Measurements from ENCODE around the gene WDR33. TPM values are rescaled to one million over a fixed set of nuclear protein-coding genes. Genes with fewer than 3 reads are reported as not detected.

WDR33 gene
- total RNA-seq, 2 donors from 2014 or later: 76.3 to 82.5 TPM

- no peak for DNase-seq
- H3K9me3 ChIP-seq (ENCODE audit: control insufficient read depth, low read length): no peaks in the 10 kb centered on the region
- H3K4me1 ChIP-seq (ENCODE audit: control insufficient read depth, insufficient read depth, low read length): no peaks in the 10 kb centered on the region
- no peak overlapping the region for H3K4me3 ChIP-seq (ENCODE audit: low read length)
- H3K36me3 ChIP-seq (ENCODE audit: control insufficient read depth, insufficient read depth, low read length): peaks cover 15% of the 10 kb centered on the region
- peaks cover 18% of the 10 kb centered on the region for H3K36me3 Mint-ChIP-seq (ENCODE audit: low read depth)
- no peaks in the 10 kb centered on the region for H3K9me3 Mint-ChIP-seq
- H3K9ac ChIP-seq (ENCODE audit: extremely low read depth, low read length, poor library complexity, severe bottlenecking): no peak overlapping the region
- peak; percentile 17 for TF ChIP-seq CTCF (conservative IDR thresholded peaks at IDR 0.05)
- H3K27ac ChIP-seq (ENCODE audit: low read depth, low read length): no peak overlapping the region
- WGBS, 2 experiments (ENCODE audit: insufficient coverage in 1 of 2, insufficient read length in 1 of 2): 87 to 91% methylated on average over 14 to 20 of the region's 20 CpGs
- no peaks in the 10 kb centered on the region for H3K27me3 Mint-ChIP-seq (ENCODE audit: insufficient read depth)
- no peaks in the 10 kb centered on the region for H3K27me3 ChIP-seq (ENCODE audit: control insufficient read depth, insufficient read depth, low read length, poor library complexity, severe bottlenecking)
- H3K4me1 Mint-ChIP-seq: no peaks in the 10 kb centered on the region
- no peak overlapping the region for H3K4me3 Mint-ChIP-seq
- H3K27ac Mint-ChIP-seq: no peak overlapping the region
Observed at GRCh38 chr2:127841466-127842178, 30.7 kb upstream of the WDR33 start.

GRCh38 chr2:127840893-127841292 is 29.9 kb upstream of the WDR33 start:
- peaks cover 13% of the 10 kb centered on the region for H3K36me3 Mint-ChIP-seq (ENCODE audit: low read depth)
- peaks cover 10% of the 10 kb centered on the region for H3K36me3 ChIP-seq (ENCODE audit: control insufficient read depth, insufficient read depth, low read length)
- no peaks in the 10 kb centered on the region for H3K9me3 Mint-ChIP-seq
- H3K4me3 ChIP-seq (ENCODE audit: low read length): no peak overlapping the region
- no peaks in the 10 kb centered on the region for H3K9me3 ChIP-seq (ENCODE audit: control insufficient read depth, low read length)
- H3K9ac ChIP-seq (ENCODE audit: extremely low read depth, low read length, poor library complexity, severe bottlenecking): no peak overlapping the region
- no peak overlapping the region for H3K27ac Mint-ChIP-seq
- no peaks in the 10 kb centered on the region for H3K27me3 ChIP-seq (ENCODE audit: control insufficient read depth, insufficient read depth, low read length, poor library complexity, severe bottlenecking)
- H3K27ac ChIP-seq (ENCODE audit: low read depth, low read length): no peak overlapping the region
- 75 to 90% methylated on average over 4 of the region's 4 CpGs for WGBS, 2 experiments (ENCODE audit: insufficient coverage in 1 of 2, insufficient read length in 1 of 2)
- no peak for DNase-seq
- no peak overlapping the region for H3K4me3 Mint-ChIP-seq
- no peaks in the 10 kb centered on the region for H3K4me1 Mint-ChIP-seq
- H3K4me1 ChIP-seq (ENCODE audit: control insufficient read depth, insufficient read depth, low read length): no peaks in the 10 kb centered on the region
- TF ChIP-seq CTCF (conservative IDR thresholded peaks at IDR 0.05): no peak
- no peaks in the 10 kb centered on the region for H3K27me3 Mint-ChIP-seq (ENCODE audit: insufficient read depth)

GRCh38 chr2:127834951-127835350 is 24.0 kb upstream of the WDR33 start:
- Mint-ChIP-seq H3K4me3 (no peak overlapping the region), H3K27me3 (ENCODE audit: insufficient read depth) (peaks cover 2% of the 10 kb centered on the region), H3K27ac (no peak overlapping the region), H3K9me3 (no peaks in the 10 kb centered on the region), H3K36me3 (ENCODE audit: low read depth) (no peaks in the 10 kb centered on the region), H3K4me1 (no peaks in the 10 kb centered on the region)
- Histone ChIP-seq H3K9ac (ENCODE audit: extremely low read depth, low read length, poor library complexity, severe bottlenecking) (no peak overlapping the region), H3K4me1 (ENCODE audit: control insufficient read depth, insufficient read depth, low read length) (no peaks in the 10 kb centered on the region), H3K27me3 (ENCODE audit: control insufficient read depth, insufficient read depth, low read length, poor library complexity, severe bottlenecking) (no peaks in the 10 kb centered on the region), H3K36me3 (ENCODE audit: control insufficient read depth, insufficient read depth, low read length) (no peaks in the 10 kb centered on the region), H3K9me3 (ENCODE audit: control insufficient read depth, low read length) (no peaks in the 10 kb centered on the region), H3K27ac (ENCODE audit: low read depth, low read length) (no peak overlapping the region), H3K4me3 (ENCODE audit: low read length) (no peak overlapping the region)
- DNase-seq: no peak
- no peak for TF ChIP-seq CTCF (conservative IDR thresholded peaks at IDR 0.05)
- 80 to 89% methylated on average over 3 of the region's 3 CpGs for WGBS, 2 experiments (ENCODE audit: insufficient coverage in 1 of 2, insufficient read length in 1 of 2)

All from endodermal cell (in vitro differentiated cells).